Astrocyte (in vitro differentiated cells and primary cell): ENCODE data around the gene PRRX2. TPM values are rescaled to one million over a fixed set of nuclear protein-coding genes. Genes with fewer than 3 reads are reported as not detected.

Source experiments
- DNase-seq: peaks from one replicate; pipeline ENCODE4 v3.0.0-alpha.2; 2010; ENCODE audit warnings: low read depth
- FAIRE-seq: peaks from 2 replicates; lab custom pipeline; 2011; peaks lifted over from hg19 to GRCh38; lab: Jason Lieb, UNC
- H2AFZ ChIP-seq: 2 replicates; pipeline ENCODE4 v1.6.0; 2012; ENCODE audit warnings: low read depth, low read length, inconsistent platforms
- H3K27ac ChIP-seq: 2 replicates; pipeline ENCODE4 v1.5.1; 2011; ENCODE audit warnings: low read depth, low read length, inconsistent platforms
- H3K27me3 ChIP-seq: 2 replicates; pipeline ENCODE4 v1.6.0; 2011; ENCODE audit warnings: low read length, inconsistent platforms; ENCODE audit not compliant: insufficient read depth
- H3K36me3 ChIP-seq: 2 replicates; pipeline ENCODE4 v1.5.1; 2011; ENCODE audit warnings: low read length, inconsistent platforms; ENCODE audit not compliant: insufficient read depth
- H3K4me1 ChIP-seq: 2 replicates; pipeline ENCODE4 v1.5.1; 2011; ENCODE audit warnings: low read length, inconsistent platforms; ENCODE audit not compliant: insufficient read depth
- H3K4me2 ChIP-seq: 2 replicates; pipeline ENCODE4 v1.6.0; 2012; ENCODE audit warnings: low read length, inconsistent platforms
- H3K4me3 ChIP-seq: 2 replicates; pipeline ENCODE4 v1.5.1; 2011; ENCODE audit warnings: low read depth, mild to moderate bottlenecking, low read length, inconsistent platforms; ENCODE audit not compliant: insufficient read depth
- H3K79me2 ChIP-seq: 2 replicates; pipeline ENCODE4 v1.6.0; 2012; ENCODE audit warnings: mild to moderate bottlenecking, low read length, inconsistent platforms; ENCODE audit not compliant: insufficient read depth
- H3K9ac ChIP-seq: 2 replicates; pipeline ENCODE4 v1.6.0; 2012; ENCODE audit warnings: mild to moderate bottlenecking, low read length, inconsistent platforms
- H3K9me3 ChIP-seq: 2 replicates; pipeline ENCODE4 v1.5.1; 2012; ENCODE audit warnings: low read depth, mild to moderate bottlenecking, low read length, inconsistent platforms; ENCODE audit not compliant: insufficient read depth
- H4K20me1 ChIP-seq: 2 replicates; pipeline ENCODE4 v1.6.0; 2012; ENCODE audit warnings: low read length, inconsistent platforms; ENCODE audit not compliant: insufficient read depth
- H3K27ac Mint-ChIP-seq: one replicate; pipeline ENCODE4 v1.8.0; 2021; ENCODE audit warnings: mild to moderate bottlenecking, mixed read lengths; ENCODE audit not compliant: unreplicated experiment
- H3K27me3 Mint-ChIP-seq: one replicate; pipeline ENCODE4 v1.8.0; 2021; ENCODE audit warnings: low read depth, mixed read lengths; ENCODE audit not compliant: unreplicated experiment
- H3K36me3 Mint-ChIP-seq: one replicate; pipeline ENCODE4 v1.8.0; 2021; ENCODE audit warnings: low read depth, mixed read lengths; ENCODE audit not compliant: unreplicated experiment
- H3K4me1 Mint-ChIP-seq: one replicate; pipeline ENCODE4 v1.8.0; 2021; ENCODE audit warnings: low read depth, mixed read lengths; ENCODE audit not compliant: unreplicated experiment
- H3K4me3 Mint-ChIP-seq: one replicate; pipeline ENCODE4 v1.8.0; 2021; ENCODE audit warnings: mild to moderate bottlenecking, moderate library complexity, mixed read lengths; ENCODE audit not compliant: unreplicated experiment
- H3K9me3 Mint-ChIP-seq: one replicate; pipeline ENCODE4 v1.8.0; 2021; ENCODE audit warnings: mild to moderate bottlenecking, mixed read lengths; ENCODE audit not compliant: unreplicated experiment
- CTCF ChIP-seq: IDR thresholded peaks from 2 replicates; pipeline ENCODE4 v1.5.1; 2011; ENCODE audit warnings: low read depth, mild to moderate bottlenecking, inconsistent platforms, low read length, moderate library complexity; ENCODE audit not compliant: insufficient read depth
- EZH2 ChIP-seq: IDR thresholded peaks from 2 replicates; pipeline ENCODE4 v1.6.1; 2012; ENCODE audit warnings: mild to moderate bottlenecking, low read length, inconsistent platforms; ENCODE audit not compliant: insufficient read depth
- total RNA-seq: library from RNA; stranded (reverse); gene quantifications from 2 replicates; pipeline ENCODE4 v1.2.1, GENCODE V29; 2021

PRRX2 gene
- total RNA-seq, 1 donor from 2014 or later, result not detected

- Histone ChIP-seq H3K4me2 (no peak overlapping the region), H3K4me3 (no peak overlapping the region), H4K20me1 (no peaks in the 10 kb centered on the region), H2AFZ (no peak overlapping the region), H3K9me3 (no peaks in the 10 kb centered on the region), H3K36me3 (no peaks in the 10 kb centered on the region), H3K27ac (no peak overlapping the region), H3K4me1 (no peaks in the 10 kb centered on the region), H3K9ac (no peak overlapping the region), H3K27me3 (no peaks in the 10 kb centered on the region), H3K79me2 (no peaks in the 10 kb centered on the region)
- TF ChIP-seq EZH2 (no peak), CTCF (no peak)
- DNase-seq (no peak), FAIRE-seq (no peak)
- Mint-ChIP-seq H3K9me3 (no peaks in the 10 kb centered on the region), H3K4me1 (no peaks in the 10 kb centered on the region), H3K27ac (no peak overlapping the region), H3K27me3 (peaks cover 18% of the 10 kb centered on the region), H3K4me3 (no peak overlapping the region), H3K36me3 (no peaks in the 10 kb centered on the region)
Observed at GRCh38 chr9:129719135-129719534, 53.7 kb downstream of the PRRX2 start.

- no peaks in the 10 kb centered on the region for H3K4me1 ChIP-seq
- Mint-ChIP-seq H3K27me3 (peaks cover 23% of the 10 kb centered on the region), H3K4me3 (no peak overlapping the region), H3K9me3 (no peaks in the 10 kb centered on the region), H3K4me1 (no peaks in the 10 kb centered on the region), H3K27ac (no peak overlapping the region), H3K36me3 (no peaks in the 10 kb centered on the region)
- no peaks in the 10 kb centered on the region for H3K36me3 ChIP-seq
- no peak for DNase-seq
- no peak overlapping the region for H3K4me3 ChIP-seq
- H3K9me3 ChIP-seq, result no peaks in the 10 kb centered on the region
- no peak for FAIRE-seq
- no peak for TF ChIP-seq EZH2
- TF ChIP-seq CTCF, result no peak
- H3K27me3 ChIP-seq, result no peaks in the 10 kb centered on the region
- no peak overlapping the region for H3K9ac ChIP-seq
- H3K79me2 ChIP-seq, result no peaks in the 10 kb centered on the region
- H4K20me1 ChIP-seq, result no peaks in the 10 kb centered on the region
- no peak overlapping the region for H2AFZ ChIP-seq
- no peak overlapping the region for H3K27ac ChIP-seq
- no peak overlapping the region for H3K4me2 ChIP-seq
Observed at GRCh38 chr9:129720181-129720864, 54.9 kb downstream of the PRRX2 start.

GRCh38 chr9:129720865-129721545 lies 55.6 kb downstream of the PRRX2 start:
- Histone ChIP-seq H3K27me3 (no peaks in the 10 kb centered on the region), H3K4me1 (no peaks in the 10 kb centered on the region), H3K9ac (no peak overlapping the region), H3K9me3 (no peaks in the 10 kb centered on the region), H4K20me1 (no peaks in the 10 kb centered on the region), H2AFZ (no peak overlapping the region), H3K79me2 (no peaks in the 10 kb centered on the region), H3K27ac (no peak overlapping the region), H3K36me3 (no peaks in the 10 kb centered on the region), H3K4me2 (no peak overlapping the region), H3K4me3 (no peak overlapping the region)
- FAIRE-seq (no peak), DNase-seq (no peak)
- no peak for TF ChIP-seq CTCF
- TF ChIP-seq EZH2, result no peak
- Mint-ChIP-seq H3K36me3 (no peaks in the 10 kb centered on the region), H3K4me1 (no peaks in the 10 kb centered on the region), H3K27me3 (peaks cover 21% of the 10 kb centered on the region), H3K27ac (no peak overlapping the region), H3K9me3 (no peaks in the 10 kb centered on the region), H3K4me3 (no peak overlapping the region)
